Fibroblast of lung (primary cell): ENCODE measurements around the gene SHANK1. TPM values are rescaled to one million over a fixed set of nuclear protein-coding genes. Genes with fewer than 3 reads are reported as not detected.

ENCODE experiments used
- DNase-seq, 2 donors: peaks; one replicate each; pipeline versions ENCODE4 v3.0.0 to v3.0.0-alpha.2; 2010; ENCODE audit warnings: low read depth in 2 of 2
- H2AFZ ChIP-seq: 2 replicates; pipeline ENCODE4 v1.5.1; 2012; ENCODE audit warnings: low read length, control low read depth, inconsistent platforms
- H3K27ac ChIP-seq: 2 replicates; pipeline ENCODE4 v1.5.1; 2011; ENCODE audit warnings: low read length, control low read depth; ENCODE audit not compliant: insufficient read depth
- H3K27me3 ChIP-seq: 2 replicates; pipeline ENCODE4 v1.5.1; 2011; ENCODE audit warnings: mild to moderate bottlenecking, low read length; ENCODE audit not compliant: control insufficient read depth, insufficient read depth
- H3K36me3 ChIP-seq: 2 replicates; pipeline ENCODE4 v1.5.1; 2011; ENCODE audit warnings: low read length; ENCODE audit not compliant: control insufficient read depth, insufficient read depth
- H3K4me1 ChIP-seq: 2 replicates; pipeline ENCODE4 v1.5.1; 2011; ENCODE audit warnings: low read length; ENCODE audit not compliant: control insufficient read depth, insufficient read depth; ENCODE audit errors: extremely low read depth
- H3K4me2 ChIP-seq: 2 replicates; pipeline ENCODE4 v1.5.1; 2011; ENCODE audit warnings: low read length, control low read depth; ENCODE audit not compliant: insufficient read depth; ENCODE audit errors: extremely low read depth
- H3K4me3 ChIP-seq, 4 experiments: fragments of 200-600 bp in 1 of 4; sonication (generic) in 1 of 4; replicated peaks in 1 of 4; 2 replicates each; pipeline ENCODE4 v1.5.1; 2011 to 2016; ENCODE audit warnings: low read length in 4 of 4, low read depth in 3 of 4, mild to moderate bottlenecking in 3 of 4, control low read depth in 2 of 4, inconsistent platforms in 1 of 4, mixed read lengths in 1 of 4; ENCODE audit not compliant: insufficient read depth in 1 of 4; ENCODE audit errors: control extremely low read depth in 1 of 4
- H3K79me2 ChIP-seq: 2 replicates; pipeline ENCODE4 v1.5.1; 2012; ENCODE audit warnings: mild to moderate bottlenecking, low read length, inconsistent platforms; ENCODE audit not compliant: control insufficient read depth, insufficient read depth
- H3K9ac ChIP-seq: 2 replicates; pipeline ENCODE4 v1.5.1; 2011; ENCODE audit warnings: mild to moderate bottlenecking, low read length, control low read depth; ENCODE audit not compliant: insufficient read depth
- H3K9me3 ChIP-seq: 2 replicates; pipeline ENCODE4 v1.5.1; 2012; ENCODE audit warnings: low read depth, low read length; ENCODE audit not compliant: control insufficient read depth, insufficient read depth
- H4K20me1 ChIP-seq: 2 replicates; pipeline ENCODE4 v1.5.1; 2011; ENCODE audit warnings: low read length; ENCODE audit not compliant: control insufficient read depth, insufficient read depth; ENCODE audit errors: extremely low read depth
- CTCF ChIP-seq, 2 donors: IDR thresholded peaks in 1 of 2; conservative IDR thresholded peaks in 1 of 2; 1 replicate in 1 of 2; 2 replicates in 1 of 2; pipeline ENCODE4 v1.5.1; 2011 to 2012; ENCODE audit warnings: low read length in 2 of 2, control low read depth in 1 of 2, inconsistent platforms in 1 of 2, low read depth in 1 of 2, mild to moderate bottlenecking in 1 of 2
- EZH2 ChIP-seq: IDR thresholded peaks from 2 replicates; pipeline ENCODE4 v1.5.1; 2012; ENCODE audit warnings: low read length, control low read depth, mild to moderate bottlenecking; ENCODE audit errors: missing control alignments
- polyA plus RNA-seq, 2 donors: library from polyadenylated mRNA; depleted of rRNA in 1 of 2; stranded (reverse) in 1 of 2; unstranded in 1 of 2; fragments of >200 nt; gene quantifications; 2 replicates each; pipeline ENCODE4 v1.2.1, GENCODE V29; 2011 to 2012; ENCODE audit warnings: missing spikeins in 1 of 2
- total RNA-seq: library from RNA; depleted of rRNA; stranded (reverse); fragments of >200 nt; gene quantifications from 2 replicates; pipeline ENCODE4 v1.2.1, GENCODE V29; 2014

Gene SHANK1
- total and polyA plus RNA-seq, 2 donors (not counting 1 experiment from before 2014, with no cell fraction given), result 1.4 to 7.9 TPM

GRCh38 chr19:50686310-50687032 lies 33.1 kb downstream of the SHANK1 start:
- no peak overlapping the region for H3K9ac ChIP-seq
- H3K4me2 ChIP-seq, result no peak overlapping the region
- H3K27me3 ChIP-seq, result no peaks in the 10 kb centered on the region
- no peaks in the 10 kb centered on the region for H3K79me2 ChIP-seq
- no peak for TF ChIP-seq CTCF (conservative IDR thresholded peaks at IDR 0.05 in 1 of 2, IDR thresholded peaks at IDR 0.05 in 1 of 2; ENCODE audit: low read depth in 1 of 2, low read length in 2 of 2)
- no peak for TF ChIP-seq EZH2
- DNase-seq, result no peak
- H3K27ac ChIP-seq, result no peak overlapping the region
- no peak overlapping the region for H2AFZ ChIP-seq
- H4K20me1 ChIP-seq, result no peaks in the 10 kb centered on the region
- no peaks in the 10 kb centered on the region for H3K4me1 ChIP-seq
- no peak overlapping the region for H3K4me3 ChIP-seq
- H3K9me3 ChIP-seq, result no peaks in the 10 kb centered on the region
- H3K36me3 ChIP-seq, result no peaks in the 10 kb centered on the region

- Histone ChIP-seq H3K36me3 (no peaks in the 10 kb centered on the region), H2AFZ (no peak overlapping the region), H3K4me2 (no peak overlapping the region), H3K4me3 (no peak overlapping the region), H3K4me1 (no peaks in the 10 kb centered on the region), H4K20me1 (no peaks in the 10 kb centered on the region), H3K79me2 (no peaks in the 10 kb centered on the region), H3K9me3 (no peaks in the 10 kb centered on the region), H3K27me3 (no peaks in the 10 kb centered on the region), H3K27ac (no peak overlapping the region), H3K9ac (no peak overlapping the region)
- peak; percentile 42 to 52 for DNase-seq
- no peak for TF ChIP-seq CTCF (conservative IDR thresholded peaks at IDR 0.05 in 1 of 2, IDR thresholded peaks at IDR 0.05 in 1 of 2; ENCODE audit: low read depth in 1 of 2, low read length in 2 of 2)
- TF ChIP-seq EZH2, result no peak
These were observed 40.2 kb downstream of the SHANK1 start for GRCh38 chr19:50679177-50680125.

GRCh38 chr19:50678323-50678722 lies 41.3 kb downstream of the SHANK1 start:
- Histone ChIP-seq H3K9ac (no peak overlapping the region), H3K36me3 (no peaks in the 10 kb centered on the region)
- TF ChIP-seq CTCF (conservative IDR thresholded peaks at IDR 0.05 in 1 of 2, IDR thresholded peaks at IDR 0.05 in 1 of 2; ENCODE audit: low read depth in 1 of 2, low read length in 2 of 2), result no peak
- TF ChIP-seq EZH2, result no peak

More at GRCh38 chr19:50678323-50678722, 41.3 kb downstream of the SHANK1 start:
- no peak overlapping the region for H3K4me2 ChIP-seq
- H3K79me2 ChIP-seq, result no peaks in the 10 kb centered on the region
- no peak overlapping the region for H3K27ac ChIP-seq
- H2AFZ ChIP-seq, result no peak overlapping the region
- no peak for DNase-seq
- no peaks in the 10 kb centered on the region for H3K9me3 ChIP-seq
- no peak overlapping the region for H3K4me3 ChIP-seq
- H3K4me1 ChIP-seq, result no peaks in the 10 kb centered on the region
- no peaks in the 10 kb centered on the region for H3K27me3 ChIP-seq
- no peaks in the 10 kb centered on the region for H4K20me1 ChIP-seq
